ENCODE measurements around the gene DNAH11.
A peak's percentile ranks its signal among the peaks of the same experiment; 100 is the strongest.
"Not testable (repeated sequence)": the region's sequence is repeated elsewhere in the genome, so short reads cannot be mapped to it uniquely, and the experiment has no call there.

Gene DNAH11, protein sequence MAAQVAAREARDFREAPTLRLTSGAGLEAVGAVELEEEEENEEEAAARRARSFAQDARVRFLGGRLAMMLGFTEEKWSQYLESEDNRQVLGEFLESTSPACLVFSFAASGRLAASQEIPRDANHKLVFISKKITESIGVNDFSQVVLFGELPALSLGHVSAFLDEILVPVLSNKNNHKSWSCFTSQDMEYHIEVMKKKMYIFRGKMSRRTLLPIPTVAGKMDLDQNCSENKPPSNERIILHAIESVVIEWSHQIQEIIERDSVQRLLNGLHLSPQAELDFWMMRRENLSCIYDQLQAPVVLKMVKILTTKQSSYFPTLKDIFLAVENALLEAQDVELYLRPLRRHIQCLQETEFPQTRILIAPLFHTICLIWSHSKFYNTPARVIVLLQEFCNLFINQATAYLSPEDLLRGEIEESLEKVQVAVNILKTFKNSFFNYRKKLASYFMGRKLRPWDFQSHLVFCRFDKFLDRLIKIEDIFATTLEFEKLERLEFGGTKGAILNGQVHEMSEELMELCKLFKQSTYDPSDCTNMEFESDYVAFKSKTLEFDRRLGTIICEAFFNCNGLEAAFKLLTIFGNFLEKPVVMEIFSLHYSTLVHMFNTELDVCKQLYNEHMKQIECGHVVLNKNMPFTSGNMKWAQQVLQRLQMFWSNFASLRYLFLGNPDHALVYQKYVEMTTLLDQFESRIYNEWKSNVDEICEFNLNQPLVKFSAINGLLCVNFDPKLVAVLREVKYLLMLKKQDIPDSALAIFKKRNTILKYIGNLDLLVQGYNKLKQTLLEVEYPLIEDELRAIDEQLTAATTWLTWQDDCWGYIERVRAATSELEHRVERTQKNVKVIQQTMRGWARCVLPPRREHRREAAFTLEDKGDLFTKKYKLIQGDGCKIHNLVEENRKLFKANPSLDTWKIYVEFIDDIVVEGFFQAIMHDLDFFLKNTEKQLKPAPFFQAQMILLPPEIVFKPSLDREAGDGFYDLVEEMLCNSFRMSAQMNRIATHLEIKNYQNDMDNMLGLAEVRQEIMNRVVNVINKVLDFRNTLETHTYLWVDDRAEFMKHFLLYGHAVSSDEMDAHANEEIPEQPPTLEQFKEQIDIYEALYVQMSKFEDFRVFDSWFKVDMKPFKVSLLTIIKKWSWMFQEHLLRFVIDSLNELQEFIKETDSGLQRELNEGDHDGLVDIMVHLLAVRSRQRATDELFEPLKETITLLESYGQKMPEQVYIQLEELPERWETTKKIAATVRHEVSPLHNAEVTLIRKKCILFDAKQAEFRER (N-terminal part only)

DNA sequence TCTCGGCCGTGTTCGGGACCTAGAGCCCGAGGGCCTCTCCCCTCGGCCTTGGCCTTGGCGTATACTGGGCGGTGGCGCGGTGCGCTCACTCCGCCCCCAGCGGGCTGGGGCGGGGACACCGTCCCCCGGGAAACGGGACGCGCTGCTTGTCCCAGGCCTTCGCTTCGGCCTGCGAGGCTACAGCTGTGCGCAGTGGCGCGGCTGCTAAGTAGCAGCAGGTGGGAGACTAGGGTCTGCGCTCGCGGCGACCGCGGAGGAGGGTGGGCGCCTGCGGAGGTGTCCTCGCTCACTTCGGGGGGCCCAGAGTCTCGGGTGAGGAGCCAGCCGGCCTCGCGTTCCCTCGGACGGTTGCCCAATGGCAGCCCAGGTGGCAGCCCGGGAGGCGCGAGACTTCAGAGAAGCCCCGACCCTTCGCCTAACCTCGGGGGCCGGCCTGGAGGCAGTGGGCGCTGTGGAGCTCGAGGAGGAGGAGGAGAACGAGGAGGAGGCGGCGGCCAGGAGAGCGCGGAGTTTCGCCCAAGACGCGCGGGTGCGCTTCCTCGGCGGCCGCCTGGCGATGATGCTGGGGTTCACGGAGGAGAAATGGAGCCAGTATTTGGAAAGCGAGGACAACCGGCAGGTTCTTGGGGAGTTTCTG is at the start of gene DNAH11:
Gene DNAH11, plus strand, starts transcription at position 149 of the 637 bp plus-strand sequence. Its CDS starts 207 bp downstream, at position 356.
- peak; percentile 51 for DNase-seq

DNA sequence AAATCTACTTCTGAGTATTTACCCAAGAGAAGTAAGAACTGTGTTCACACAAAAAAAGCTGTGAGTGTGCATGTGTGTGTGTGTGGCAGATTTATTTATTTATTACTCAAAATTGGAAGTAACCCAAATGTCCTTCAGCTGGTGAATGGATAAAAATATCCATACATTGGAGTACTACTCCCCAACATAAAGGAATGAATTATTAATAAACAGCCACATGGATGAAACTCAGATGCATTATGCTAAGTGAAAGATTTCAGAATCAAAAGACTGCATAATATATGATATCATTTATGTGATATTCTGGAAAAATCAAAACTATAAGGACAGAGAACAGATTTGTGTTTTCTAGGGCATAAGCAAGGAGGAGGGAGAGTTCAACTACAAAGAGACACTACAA is 47.1 kb upstream of the DNAH11 start:
- DNase-seq: no peak

GRCh38 chr7:21497072-21497471 is 45.8 kb upstream of the DNAH11 start:
- no peak for DNase-seq

DNA sequence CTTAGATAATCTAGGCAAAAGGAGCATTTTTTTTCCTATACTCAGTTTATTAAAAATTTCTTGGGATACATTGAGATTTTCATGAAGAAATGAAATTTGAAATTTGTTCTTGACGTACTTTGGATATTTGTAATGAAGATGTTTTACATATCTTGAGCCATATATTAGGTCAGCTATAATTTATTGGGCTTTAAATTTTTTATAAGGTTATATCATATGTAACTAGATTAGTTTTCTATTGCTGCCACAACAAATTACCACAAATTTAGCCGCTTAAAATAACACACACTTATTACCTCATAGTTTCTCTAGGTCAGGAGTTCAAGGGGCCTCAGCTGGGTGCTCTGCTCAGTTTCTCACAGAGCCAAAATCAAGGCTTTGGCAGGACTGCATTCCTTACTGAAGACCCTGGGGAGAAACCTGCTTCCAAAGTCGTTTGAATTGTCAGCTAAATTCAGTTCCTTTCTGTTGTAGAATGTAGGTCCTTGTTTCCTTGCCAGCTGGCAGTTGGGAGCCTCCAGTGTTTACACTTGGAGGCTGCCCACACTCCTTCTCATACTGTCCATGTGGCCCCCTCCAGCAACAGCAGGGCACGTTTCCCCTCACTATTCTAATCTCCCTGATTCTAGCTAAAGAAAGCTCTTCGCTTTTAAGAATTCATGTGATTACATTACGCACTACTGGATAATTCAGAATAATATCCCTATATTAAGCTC is 42.6 kb upstream of the DNAH11 start:
- no peak for DNase-seq

GRCh38 chr7:21504021-21504420 is 38.8 kb upstream of the DNAH11 start:
- no peak for DNase-seq

GRCh38 chr7:21507627-21508343 is 35.1 kb upstream of the DNAH11 start:
- no peak for DNase-seq

DNA sequence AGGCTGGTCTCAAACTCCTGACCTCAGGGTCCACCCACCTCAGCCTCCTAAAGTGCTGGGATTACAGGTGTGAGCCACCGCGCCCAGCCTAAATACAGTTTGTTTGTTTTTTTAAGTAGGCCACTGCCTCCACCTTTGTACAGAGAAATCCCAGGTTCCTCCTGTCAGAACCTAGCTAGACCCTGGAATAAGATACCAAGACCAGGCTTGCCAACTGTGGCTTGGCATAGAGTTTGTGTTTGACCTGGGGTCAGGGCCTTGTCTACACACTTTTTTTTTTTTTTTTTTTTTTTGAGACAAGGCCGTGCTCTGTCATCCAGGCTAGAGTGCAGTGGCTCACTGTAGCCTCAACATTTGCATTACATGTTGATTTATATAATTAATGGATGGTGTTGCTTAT is 34.3 kb upstream of the DNAH11 start:
- DNase-seq: no peak

GRCh38 chr7:21514062-21514461 is 28.8 kb upstream of the DNAH11 start:
- no peak for DNase-seq

GRCh38 chr7:21524680-21525079 is 18.2 kb upstream of the DNAH11 start:
- DNase-seq: no peak

- DNase-seq: no peak
Measured at GRCh38 chr7:21526007-21526406, 16.8 kb upstream of the DNAH11 start.

- DNase-seq: no peak
Measured at GRCh38 chr7:21526448-21526847, 16.4 kb upstream of the DNAH11 start.

DNA sequence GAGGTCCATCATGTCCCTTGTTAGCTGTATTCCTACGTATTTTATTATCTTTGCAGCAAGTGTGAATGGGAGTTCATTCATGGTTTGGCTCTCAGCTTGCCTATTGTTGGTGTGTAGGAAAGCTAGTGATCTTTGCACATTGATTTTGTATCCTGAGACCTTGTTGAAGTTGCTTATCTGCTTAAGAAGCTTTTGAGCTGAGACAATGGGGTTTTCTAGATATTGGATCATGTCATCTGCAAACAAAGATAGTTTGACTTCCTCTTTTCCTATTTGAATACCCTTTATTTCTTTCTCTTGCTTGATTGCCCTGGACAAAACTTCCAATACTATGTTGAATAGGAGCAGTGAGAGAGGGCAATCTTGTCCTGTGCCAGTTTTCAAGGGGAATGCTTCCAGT is 10.4 kb upstream of the DNAH11 start:
- not testable (repeated sequence) for DNase-seq

- DNase-seq: not testable (repeated sequence)
Measured at GRCh38 chr7:21533646-21534045, 9.2 kb upstream of the DNAH11 start.

DNA sequence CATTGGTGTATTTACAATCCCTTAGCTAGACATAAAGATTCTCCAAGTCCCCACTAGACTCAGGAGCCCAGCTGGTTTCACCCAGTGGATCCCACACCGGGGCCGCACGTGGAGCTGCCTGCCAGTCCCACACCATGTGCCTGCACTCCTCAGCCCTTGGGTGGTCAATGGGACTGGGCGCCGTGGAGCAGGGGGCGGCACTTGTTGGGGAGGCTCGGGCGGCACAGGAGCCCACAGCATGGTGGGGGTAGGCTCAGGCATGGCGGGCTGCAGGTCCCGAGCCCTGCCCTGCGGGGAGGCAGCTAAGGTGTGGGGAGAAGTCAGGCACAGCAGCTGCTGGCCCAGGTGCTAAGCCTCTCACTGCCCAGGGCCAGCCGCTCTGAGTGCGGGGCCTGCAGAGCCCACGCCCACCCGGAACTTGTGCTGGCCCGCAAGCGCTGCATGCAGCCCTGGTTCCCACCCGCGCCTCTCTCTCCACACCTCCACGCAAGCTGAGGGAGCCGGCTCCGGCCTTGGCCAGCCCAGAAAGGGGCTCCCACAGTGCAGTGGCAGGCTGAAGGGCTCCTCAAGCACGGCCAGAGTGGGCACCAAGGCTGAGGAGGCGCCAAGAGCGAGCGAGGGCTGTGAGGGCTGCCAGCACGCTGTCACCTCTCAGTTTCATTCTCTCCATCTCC is 6.3 kb upstream of the DNAH11 start:
- not testable (repeated sequence) for DNase-seq

GRCh38 chr7:21538936-21539495 is 3.8 kb upstream of the DNAH11 start:
- no peak for DNase-seq

- no peak for DNase-seq
Measured at GRCh38 chr7:21543528-21544302, 876 bp downstream of the DNAH11 start.

DNA sequence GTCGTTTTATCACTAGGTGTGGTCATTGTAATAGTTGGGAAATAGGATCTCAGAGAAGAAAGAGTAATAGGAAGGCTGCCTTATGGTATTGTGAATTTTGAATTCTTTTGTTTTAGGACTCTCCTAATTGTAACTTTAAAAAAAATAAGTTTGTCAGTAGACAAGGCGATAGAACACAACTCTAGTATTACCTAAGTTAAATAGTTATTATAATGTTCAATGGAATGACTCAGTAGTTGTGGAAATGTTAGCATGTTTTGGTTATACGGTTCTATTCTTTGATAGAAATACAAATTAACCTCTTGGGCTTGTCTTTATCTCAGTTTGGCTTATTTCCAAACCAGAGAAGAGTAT is 1.4 kb downstream of the DNAH11 start:
- no peak for DNase-seq

DNA sequence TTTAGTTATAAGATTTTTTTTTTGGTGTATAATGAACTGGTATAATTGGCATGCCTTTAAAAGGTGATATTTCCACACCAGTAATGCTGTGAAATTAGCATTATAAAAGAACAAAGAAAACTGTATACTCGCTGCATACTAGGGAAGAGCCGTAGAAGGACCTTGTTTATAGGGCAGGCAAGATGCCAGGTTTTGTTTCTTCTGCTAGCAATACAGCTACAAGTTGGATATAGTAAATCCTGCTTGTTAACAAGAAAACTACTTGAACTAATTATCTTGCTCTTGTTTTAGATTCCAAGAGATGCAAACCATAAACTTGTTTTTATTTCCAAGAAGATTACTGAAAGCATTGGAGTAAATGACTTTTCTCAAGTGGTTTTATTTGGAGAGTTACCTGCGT is 1.9 kb downstream of the DNAH11 start:
- no peak for DNase-seq

- no peak for DNase-seq
Measured at GRCh38 chr7:21547501-21547900, 4.7 kb downstream of the DNAH11 start.

DNA sequence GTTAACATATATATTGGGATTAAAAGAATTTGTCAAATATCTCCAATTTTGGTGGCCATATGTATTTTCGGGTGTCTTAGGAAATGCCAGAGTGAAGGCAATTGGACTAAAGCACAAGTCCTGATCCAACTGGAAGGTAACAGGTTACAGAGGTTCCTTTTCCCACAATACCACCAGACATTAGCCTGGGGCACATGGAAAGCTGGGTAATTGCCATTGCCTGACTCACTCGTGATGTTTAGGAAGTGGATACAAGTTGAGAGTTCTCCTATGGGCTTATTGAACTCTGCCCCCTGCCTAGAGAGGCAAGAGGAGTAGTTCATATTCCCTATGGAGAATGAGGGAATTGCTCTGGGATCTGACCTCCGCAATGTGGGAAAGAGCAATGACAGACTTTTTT is 5.7 kb downstream of the DNAH11 start:
- DNase-seq: no peak
